Fibroblast of skin of left quadriceps (primary cell): ENCODE results near the gene ZNF93.
"Not testable (repeated sequence)": the region's sequence is repeated elsewhere in the genome, so short reads cannot be mapped to it uniquely, and the experiment has no call there.

Experiments used
- DNase-seq, 2 experiments: peaks; one replicate each; pipeline ENCODE4 v3.0.0-alpha.2; 2013; ENCODE audit warnings: low read depth in 2 of 2

The ZNF93 gene

GRCh38 chr19:19900729-19901444 is at the start of gene ZNF93:
Gene ZNF93 (plus strand): TSS chr19:19900946. CDS start chr19:19901089, 143 bp downstream.
- DNase-seq = peak; percentile 95

- DNase-seq = not testable (repeated sequence)
Measured at GRCh38 chr19:19851740-19852139, 49.0 kb upstream of the ZNF93 start.

GRCh38 chr19:19858751-19859150 is 42.0 kb upstream of the ZNF93 start:
- no peak for DNase-seq

- DNase-seq = no peak
Measured at GRCh38 chr19:19860756-19861390, 39.9 kb upstream of the ZNF93 start.

GRCh38 chr19:19865750-19866610 is 34.8 kb upstream of the ZNF93 start, which contains the start of gene ZNF253:
Gene ZNF253 (plus strand): TSS chr19:19865882. CDS start chr19:19865997, 115 bp downstream.
- DNase-seq = peak; percentile 86 to 87

- DNase-seq = no peak
Measured at GRCh38 chr19:19866611-19867248, 34.0 kb upstream of the ZNF93 start.

GRCh38 chr19:19870086-19870485 is 30.7 kb upstream of the ZNF93 start:
- DNase-seq = not testable (repeated sequence)

- DNase-seq = no peak
Measured at GRCh38 chr19:19871932-19872331, 28.8 kb upstream of the ZNF93 start.

GRCh38 chr19:19873381-19873780 is 27.4 kb upstream of the ZNF93 start:
- no peak for DNase-seq

GRCh38 chr19:19877724-19878123 is 23.0 kb upstream of the ZNF93 start:
- DNase-seq = no peak

- DNase-seq = no peak
Measured at GRCh38 chr19:19884583-19884982, 16.2 kb upstream of the ZNF93 start.

GRCh38 chr19:19892055-19892941 is 8.4 kb upstream of the ZNF93 start:
- DNase-seq = not testable (repeated sequence)

- DNase-seq = peak; percentile 78 to 79
Measured at GRCh38 chr19:19900139-19900728, 512 bp upstream of the ZNF93 start.

GRCh38 chr19:19907551-19907950 is 6.8 kb downstream of the ZNF93 start:
- not testable (repeated sequence) for DNase-seq

GRCh38 chr19:19909654-19910053 is 8.9 kb downstream of the ZNF93 start:
- no peak for DNase-seq

GRCh38 chr19:19911150-19911549 is 10.4 kb downstream of the ZNF93 start:
- DNase-seq = no peak

- no peak for DNase-seq
Measured at GRCh38 chr19:19914596-19914995, 13.8 kb downstream of the ZNF93 start.

- not testable (repeated sequence) for DNase-seq
Measured at GRCh38 chr19:19930417-19930816, 29.7 kb downstream of the ZNF93 start.

- not testable (repeated sequence) for DNase-seq
Measured at GRCh38 chr19:19933432-19934314, 32.9 kb downstream of the ZNF93 start.
